Ishikawa (cell line): Measurements from ENCODE around the gene KIF16B.

ENCODE experiments used
- CEBPB ChIP-seq: IDR thresholded peaks from 2 replicates; pipeline ENCODE4 v1.6.1; 2012
- CREB1 ChIP-seq: IDR thresholded peaks from 2 replicates; pipeline ENCODE4 v1.6.1; 2012; ENCODE audit warnings: low read depth
- EGR1 ChIP-seq: IDR thresholded peaks from 2 replicates; pipeline ENCODE4 v1.6.1; 2012
- EP300 ChIP-seq: IDR thresholded peaks from 2 replicates; pipeline ENCODE4 v1.6.1; 2012; ENCODE audit warnings: borderline replicate concordance
- MAX ChIP-seq: IDR thresholded peaks from 2 replicates; pipeline ENCODE4 v1.6.1; 2012
- RAD21 ChIP-seq: IDR thresholded peaks from 2 replicates; pipeline ENCODE4 v1.6.1; 2012; ENCODE audit warnings: low read depth
- TAF1 ChIP-seq: IDR thresholded peaks from 2 replicates; pipeline ENCODE4 v1.6.1; 2012; ENCODE audit warnings: low read depth, mild to moderate bottlenecking
- TEAD4 ChIP-seq: IDR thresholded peaks from 2 replicates; pipeline ENCODE4 v1.6.1; 2012

GRCh38 chr20:16485401-16485800 lies 87.8 kb downstream of the KIF16B start:
- no peak for TF ChIP-seq EGR1
- no peak for TF ChIP-seq EP300
- TF ChIP-seq CREB1: no peak
- TF ChIP-seq MAX: no peak
- no peak for TF ChIP-seq CEBPB
- no peak for TF ChIP-seq TEAD4
- no peak for TF ChIP-seq TAF1
- no peak for TF ChIP-seq RAD21
